ENCODE measurements around the gene DDX56.

GRCh38 chr7:44573464-44574286 lies at the start of gene DDX56:
- TF ChIP-seq EZH2phosphoT487 (IDR thresholded peaks at IDR 0.05; ENCODE audit: insufficient read depth, low read depth) (no peak), EZH2 (IDR thresholded peaks at IDR 0.05; ENCODE audit: insufficient read depth, poor library complexity, severe bottlenecking) (no peak)
